Mononuclear cell (primary cell): ENCODE measurements around the gene PPP1R13B. TPM values are rescaled to one million over a fixed set of nuclear protein-coding genes. Genes with fewer than 3 reads are reported as not detected.
A peak's percentile ranks its signal among the peaks of the same experiment; 100 is the strongest.
"Not testable (repeated sequence)": the region's sequence is repeated elsewhere in the genome, so short reads cannot be mapped to it uniquely, and the experiment has no call there.

Experiments used
- H3K27me3 ChIP-seq: 2 replicates; pipeline ENCODE4 v1.6.0; 2011; ENCODE audit warnings: low read length, control low read depth; ENCODE audit not compliant: insufficient read depth
- H3K4me1 ChIP-seq: 2 replicates; pipeline ENCODE4 v1.5.1; 2011; ENCODE audit warnings: mild to moderate bottlenecking, low read length, control low read depth; ENCODE audit not compliant: insufficient read depth
- H3K4me3 ChIP-seq: 2 replicates; pipeline ENCODE4 v1.5.1; 2011; ENCODE audit warnings: mild to moderate bottlenecking, low read length, moderate library complexity
- H3K9me3 ChIP-seq: 2 replicates; pipeline ENCODE4 v1.5.1; 2011; ENCODE audit warnings: low read depth, mild to moderate bottlenecking, control low read depth, low read length
- total RNA-seq: library from RNA; depleted of rRNA; stranded (reverse); fragments of >200 nt; gene quantifications from one replicate; pipeline ENCODE4 v1.2.3, GENCODE V29; 2012

PPP1R13B gene
- total RNA-seq, 1 donor, result 4.5 TPM

DNA sequence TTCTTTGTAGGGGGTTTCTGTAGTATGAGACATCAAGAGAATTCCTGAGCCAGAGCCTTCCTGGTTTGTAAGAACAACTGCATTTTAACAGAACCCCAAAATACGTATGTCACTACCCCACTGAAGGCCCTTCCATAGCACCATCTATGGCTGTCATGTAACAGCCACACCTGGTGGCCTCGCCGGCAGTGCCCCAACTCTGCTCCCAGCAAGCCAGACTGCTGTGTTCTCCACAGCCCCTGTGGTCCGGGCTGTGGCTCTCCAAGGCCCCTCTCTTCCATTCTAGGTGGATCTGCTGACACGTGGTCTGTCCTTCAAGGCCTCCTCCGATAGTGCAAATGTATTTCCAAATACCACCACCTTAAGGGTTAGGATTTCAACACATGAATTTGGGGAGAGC lies 9.9 kb upstream of the PPP1R13B start:
- Histone ChIP-seq H3K9me3 (no peaks in the 10 kb centered on the region), H3K27me3 (no peaks in the 10 kb centered on the region), H3K4me1 (no peaks in the 10 kb centered on the region), H3K4me3 (no peak overlapping the region)

DNA sequence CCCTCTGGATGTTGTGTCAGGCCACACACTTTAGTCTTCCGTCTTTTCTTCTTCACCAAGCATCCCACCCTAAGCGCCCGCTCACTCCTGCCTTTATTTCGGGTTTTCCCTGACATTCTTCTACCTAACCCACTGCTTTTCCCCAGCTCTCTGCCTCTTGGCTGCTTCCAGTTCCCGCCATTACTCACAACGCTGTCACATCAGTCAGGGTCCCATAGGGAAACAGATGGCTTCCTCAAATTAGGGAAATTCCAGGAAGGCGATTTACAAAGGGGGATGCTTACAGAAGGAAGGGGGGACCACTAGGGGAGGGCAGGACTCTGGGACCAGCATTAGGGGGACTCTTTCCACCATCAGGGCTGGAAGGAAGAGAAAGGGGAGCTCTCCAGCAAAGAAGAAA lies 9.2 kb upstream of the PPP1R13B start:
- Histone ChIP-seq H3K9me3 (no peaks in the 10 kb centered on the region), H3K4me1 (no peaks in the 10 kb centered on the region), H3K4me3 (no peak overlapping the region), H3K27me3 (no peaks in the 10 kb centered on the region)

DNA sequence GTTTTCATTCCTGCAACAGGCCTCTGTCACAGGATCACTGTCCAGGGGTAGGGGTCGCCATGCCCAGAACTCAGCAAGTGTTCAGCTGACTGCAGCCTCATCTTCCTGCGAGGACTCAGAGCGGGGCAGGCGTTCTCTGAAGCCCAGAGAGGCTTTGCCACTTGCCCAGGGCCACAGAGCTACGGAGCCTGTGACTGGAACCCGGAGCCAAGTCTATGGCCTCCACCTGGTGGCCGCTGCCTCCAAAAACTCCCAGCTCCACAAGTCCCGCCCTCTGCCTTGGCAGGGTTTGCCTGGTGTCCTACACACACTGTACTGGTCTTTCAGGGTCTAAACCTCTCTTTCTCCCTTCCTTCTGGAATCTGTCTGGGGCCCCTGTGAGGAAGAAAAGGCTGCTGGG lies 8.7 kb upstream of the PPP1R13B start:
- Histone ChIP-seq H3K4me1 (no peaks in the 10 kb centered on the region), H3K4me3 (no peak overlapping the region), H3K27me3 (no peaks in the 10 kb centered on the region), H3K9me3 (no peaks in the 10 kb centered on the region)

DNA sequence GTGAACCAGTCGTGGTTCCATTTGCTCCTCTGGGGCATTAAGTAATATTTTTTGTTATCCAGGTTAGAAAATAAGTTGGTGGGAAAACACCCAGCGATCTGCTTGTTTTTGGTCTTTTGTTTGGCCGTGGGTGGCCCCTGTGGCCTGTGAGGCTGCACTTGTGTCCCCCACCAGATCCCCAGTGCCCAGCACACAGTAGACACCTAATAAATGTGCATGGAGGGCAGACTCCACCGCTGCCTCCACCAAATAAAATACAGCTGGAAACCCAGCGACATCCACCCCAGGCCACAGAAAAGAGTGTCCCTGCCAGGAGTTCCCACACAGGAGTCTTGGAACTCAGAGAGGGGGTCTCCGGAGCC lies 8.3 kb upstream of the PPP1R13B start:
- Histone ChIP-seq H3K27me3 (no peaks in the 10 kb centered on the region), H3K9me3 (no peaks in the 10 kb centered on the region), H3K4me3 (no peak overlapping the region), H3K4me1 (no peaks in the 10 kb centered on the region)

DNA sequence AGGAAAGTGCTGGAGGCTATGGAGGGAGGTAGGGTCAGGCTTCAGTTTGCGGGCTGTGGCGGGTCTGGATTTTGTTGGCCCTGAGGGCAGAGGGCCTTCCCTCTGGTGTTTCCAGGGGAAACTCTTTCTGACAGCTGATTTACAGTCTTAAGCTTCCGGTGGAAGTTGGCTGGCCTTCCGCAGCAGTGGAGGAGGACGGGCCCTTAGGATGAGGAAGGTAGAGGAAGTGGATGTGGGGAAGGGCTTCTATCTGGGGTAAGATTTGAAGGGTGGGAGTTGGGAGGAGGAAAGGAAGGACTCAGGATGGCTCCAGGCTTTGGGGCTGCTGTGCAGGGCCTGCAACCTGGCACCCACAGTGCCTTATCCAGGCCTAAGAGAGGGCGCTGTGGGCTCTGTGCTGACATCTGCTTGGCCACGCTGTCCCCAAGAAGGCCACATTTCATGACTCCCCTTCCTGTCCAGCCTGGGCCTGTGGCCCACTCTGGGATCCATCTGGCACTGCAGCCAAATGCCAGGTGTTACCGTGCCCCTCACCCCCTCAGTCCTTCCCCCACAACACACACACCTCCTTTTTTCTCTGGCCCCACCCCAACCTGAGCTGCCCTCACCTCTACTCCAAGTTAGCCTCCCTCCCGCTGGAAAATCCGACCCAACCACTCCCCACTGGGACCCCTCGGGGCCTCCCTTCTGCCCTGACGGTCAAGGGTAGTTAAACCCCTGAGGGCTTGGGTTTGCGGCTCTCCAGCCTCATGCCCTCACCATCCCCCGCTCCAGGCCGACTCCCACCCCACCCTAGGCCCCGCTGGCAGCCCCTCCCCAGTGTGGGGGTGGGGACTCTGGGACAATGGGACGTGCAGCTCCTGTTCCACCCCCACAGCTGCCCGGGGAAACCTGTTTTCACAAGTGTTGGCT lies 7.7 kb upstream of the PPP1R13B start:
- no peak overlapping the region for H3K4me3 ChIP-seq
- H3K4me1 ChIP-seq, result no peaks in the 10 kb centered on the region
- no peaks in the 10 kb centered on the region for H3K9me3 ChIP-seq
- H3K27me3 ChIP-seq, result no peaks in the 10 kb centered on the region

DNA sequence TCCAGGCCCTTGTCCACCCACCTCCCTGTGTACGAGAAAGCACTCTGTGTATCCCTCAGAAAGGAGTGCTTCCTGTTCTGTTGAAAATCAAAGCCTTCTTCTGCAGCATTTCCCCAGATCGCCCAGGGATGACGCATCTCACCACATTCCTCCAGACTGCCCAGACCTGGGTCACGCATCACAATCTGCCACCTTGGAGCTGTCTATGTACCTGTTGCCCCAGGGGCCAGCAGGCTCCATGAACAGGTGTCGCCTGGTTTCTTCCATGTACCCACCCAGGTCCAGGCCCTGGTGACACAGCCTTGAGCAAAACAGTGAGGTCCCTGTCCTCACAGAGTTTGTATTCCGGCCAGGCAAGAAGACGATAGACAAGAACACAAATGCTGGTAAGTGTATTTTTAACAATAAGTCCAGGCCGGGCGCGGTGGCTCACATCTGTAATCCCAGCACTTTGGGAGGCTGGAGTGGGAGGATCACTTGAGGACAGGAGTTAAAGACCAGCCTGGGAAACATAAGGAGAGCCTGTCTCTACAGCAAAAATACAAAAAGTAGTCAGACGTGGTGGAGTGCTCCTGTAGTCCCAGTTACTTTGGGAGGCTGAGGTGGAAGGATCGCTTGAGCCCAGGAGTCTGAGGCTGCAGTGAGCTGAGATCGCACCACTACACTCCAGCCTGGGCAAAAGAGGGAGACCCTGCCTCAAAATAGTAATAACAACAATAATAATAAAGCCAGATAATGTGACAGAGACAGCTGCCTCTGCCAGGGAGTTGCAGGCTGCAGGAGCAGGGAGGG lies 6.8 kb upstream of the PPP1R13B start:
- no peak overlapping the region for H3K4me3 ChIP-seq
- no peaks in the 10 kb centered on the region for H3K9me3 ChIP-seq
- no peaks in the 10 kb centered on the region for H3K4me1 ChIP-seq
- no peaks in the 10 kb centered on the region for H3K27me3 ChIP-seq

DNA sequence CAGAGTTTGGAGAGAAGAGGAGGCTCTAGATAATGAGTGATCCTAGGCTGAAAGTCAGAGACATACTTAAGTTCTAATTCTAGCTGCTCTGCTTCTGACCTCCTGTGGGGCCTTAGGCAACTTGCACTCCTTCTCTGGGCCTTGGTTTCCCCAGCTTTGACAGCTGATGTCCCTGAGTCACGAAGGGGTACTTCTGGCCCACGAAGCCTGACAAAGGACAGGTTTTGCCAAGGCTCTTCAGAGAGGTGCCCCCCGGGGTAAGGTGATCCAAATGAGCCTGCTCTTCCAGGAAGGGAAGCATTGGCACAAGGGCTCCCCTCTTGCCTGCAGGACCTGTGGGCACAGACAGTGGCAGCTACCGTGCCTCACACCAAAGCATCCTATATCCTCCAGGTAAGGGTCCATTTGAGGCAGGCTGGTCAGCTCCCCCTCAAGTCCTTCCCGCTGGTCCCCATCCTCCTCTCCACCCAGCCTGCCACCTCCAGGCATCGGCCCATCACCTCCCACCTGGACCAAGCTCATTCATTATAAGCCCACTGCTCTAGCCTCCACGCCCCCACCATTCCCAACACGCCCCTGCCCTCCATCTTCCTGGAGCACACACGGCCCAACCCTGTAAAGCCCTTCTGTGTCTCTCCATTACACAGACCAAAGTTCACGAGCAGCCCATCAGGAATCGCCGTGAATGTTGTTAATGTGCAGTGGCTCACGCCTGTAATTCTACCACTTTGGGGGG lies 1.9 kb upstream of the PPP1R13B start:
- Histone ChIP-seq H3K27me3 (peaks cover 27% of the 10 kb centered on the region), H3K4me1 (peaks cover 6% of the 10 kb centered on the region), H3K4me3 (no peak overlapping the region), H3K9me3 (no peaks in the 10 kb centered on the region)

DNA sequence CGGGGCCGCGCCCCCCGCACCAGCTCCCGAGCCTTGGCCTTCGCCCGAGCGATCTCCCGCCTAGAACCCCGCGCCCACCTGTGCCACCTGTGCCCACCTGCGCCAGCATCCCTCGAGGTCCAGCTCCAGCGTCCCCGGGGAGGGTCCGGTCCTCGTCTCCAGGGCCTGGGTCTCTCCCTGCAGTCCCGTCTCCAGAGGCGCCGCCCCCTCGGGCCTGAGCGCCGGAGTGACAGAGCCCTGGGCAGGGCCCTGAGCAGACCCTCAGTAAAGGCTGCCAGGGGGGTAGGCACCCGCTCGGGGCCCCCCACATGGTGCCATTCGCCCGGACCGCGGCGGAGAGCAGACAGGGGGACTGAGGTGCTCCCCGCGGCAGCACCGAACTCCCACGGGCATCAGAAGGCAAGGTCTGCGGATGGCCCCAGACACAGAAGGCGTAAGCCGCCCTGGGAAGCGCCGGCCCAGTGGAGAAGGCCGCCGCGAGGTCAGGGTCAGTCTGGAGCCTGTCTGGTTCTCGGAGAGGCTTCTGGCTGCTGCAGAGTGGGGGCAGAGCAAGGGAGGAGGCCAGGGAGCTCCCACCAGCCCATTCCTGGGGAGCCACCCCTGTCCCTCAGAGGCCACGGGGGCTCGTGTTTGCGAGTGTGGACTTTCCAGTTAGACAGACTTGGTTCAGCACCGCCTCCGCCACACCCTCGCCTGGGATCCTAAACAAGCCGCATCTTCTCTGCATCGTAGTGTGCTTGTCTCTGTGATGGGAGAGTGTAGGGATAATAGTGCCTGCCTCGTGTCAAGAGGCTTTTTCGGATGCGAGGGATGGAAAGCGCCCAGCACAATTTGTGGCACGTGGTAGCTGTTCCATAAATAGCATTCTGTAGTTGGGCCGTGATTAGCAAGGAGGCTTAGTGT lies 1.1 kb upstream of the PPP1R13B start:
- Histone ChIP-seq H3K4me3 (peak overlapping the region; percentile 49), H3K9me3 (no peaks in the 10 kb centered on the region), H3K4me1 (peaks cover 6% of the 10 kb centered on the region), H3K27me3 (peaks cover 28% of the 10 kb centered on the region)

DNA sequence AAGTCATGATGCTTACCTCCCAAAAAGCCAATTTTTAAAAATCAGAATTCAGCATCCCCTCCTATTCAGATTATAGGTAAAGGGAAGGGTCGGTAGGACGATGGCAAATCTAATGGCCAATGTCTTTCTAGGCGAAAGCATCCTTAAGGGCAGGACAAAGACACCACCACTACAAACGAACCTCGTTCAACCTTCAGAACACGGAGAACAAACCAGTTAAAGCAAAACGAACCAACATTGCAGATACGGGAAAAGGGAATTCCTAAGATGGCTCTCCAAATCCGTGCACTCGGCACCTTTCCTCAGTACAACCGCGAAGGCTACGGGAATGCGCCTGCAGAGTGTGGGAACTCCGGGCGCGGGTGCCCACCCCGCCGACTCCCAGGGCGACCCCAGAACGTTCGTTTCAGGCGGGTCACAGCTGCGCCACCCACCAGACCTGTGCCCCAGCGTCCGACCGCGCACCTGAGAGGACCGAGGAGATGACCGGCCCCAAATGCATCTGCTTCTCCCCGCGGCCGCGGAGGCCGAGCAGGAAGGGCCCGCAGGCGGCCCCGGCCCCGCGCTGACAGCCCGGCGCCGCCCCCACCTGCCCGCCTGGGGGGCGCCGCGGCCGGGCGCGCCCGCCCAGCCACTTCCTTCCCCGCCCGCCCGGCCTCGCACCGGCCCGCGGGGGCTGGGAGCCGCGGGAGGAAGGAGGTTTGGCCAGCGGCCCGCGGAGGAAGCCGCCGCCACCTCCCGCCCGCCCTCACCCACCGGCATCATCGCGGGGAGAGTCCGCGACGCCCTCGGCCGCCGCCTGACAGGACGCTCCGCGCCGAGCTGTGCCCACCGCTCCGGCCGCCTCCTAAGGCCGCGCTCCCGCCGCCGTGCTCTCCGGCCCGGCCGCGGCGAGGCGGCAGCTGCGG lies 578 bp downstream of the PPP1R13B start:
- Histone ChIP-seq H3K4me1 (peaks cover 6% of the 10 kb centered on the region), H3K9me3 (no peaks in the 10 kb centered on the region), H3K4me3 (peak overlapping the region; percentile 43), H3K27me3 (peaks cover 28% of the 10 kb centered on the region)

DNA sequence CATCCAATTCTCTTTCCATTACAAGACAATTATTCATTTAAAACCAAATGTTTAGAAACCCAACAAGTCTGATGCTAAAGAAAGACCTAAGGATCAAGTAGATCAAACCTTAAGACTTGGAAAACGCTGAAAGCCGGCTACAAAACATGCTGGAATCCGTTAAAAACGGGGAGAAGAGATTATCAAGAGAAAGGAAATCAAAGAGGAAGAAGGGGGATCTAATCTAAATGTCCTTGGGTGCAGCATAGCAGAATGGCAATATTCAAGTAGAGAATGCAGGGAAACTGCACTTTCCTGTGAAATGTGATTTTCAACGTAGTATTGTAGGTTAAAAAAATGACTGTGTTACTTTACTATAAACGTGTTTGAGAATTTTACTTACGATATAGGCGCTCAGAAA lies 1.3 kb downstream of the PPP1R13B start:
- Histone ChIP-seq H3K4me3 (no peak overlapping the region), H3K9me3 (no peaks in the 10 kb centered on the region), H3K27me3 (peaks cover 28% of the 10 kb centered on the region), H3K4me1 (peaks cover 6% of the 10 kb centered on the region)

DNA sequence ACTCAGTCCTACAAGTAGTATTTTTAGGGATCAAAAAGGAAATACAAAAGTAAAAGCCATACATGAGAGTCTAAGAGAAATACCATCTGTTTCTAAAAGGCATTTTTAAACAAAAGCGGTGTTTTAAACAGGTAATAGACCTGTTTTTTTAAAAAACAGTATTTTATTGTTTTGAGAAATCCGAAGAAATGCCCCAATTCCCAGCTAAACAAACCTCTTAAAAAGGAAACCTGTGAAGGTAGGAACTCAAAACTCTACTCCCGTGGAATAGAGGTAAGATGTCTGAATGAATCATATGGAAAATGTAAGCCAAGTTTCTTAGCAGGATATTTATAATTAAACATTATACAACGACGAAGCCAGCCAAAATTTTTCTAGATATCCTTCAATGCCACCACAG lies 2.0 kb downstream of the PPP1R13B start:
- Histone ChIP-seq H3K9me3 (no peaks in the 10 kb centered on the region), H3K4me3 (no peak overlapping the region), H3K27me3 (peaks cover 28% of the 10 kb centered on the region), H3K4me1 (peaks cover 6% of the 10 kb centered on the region)

DNA sequence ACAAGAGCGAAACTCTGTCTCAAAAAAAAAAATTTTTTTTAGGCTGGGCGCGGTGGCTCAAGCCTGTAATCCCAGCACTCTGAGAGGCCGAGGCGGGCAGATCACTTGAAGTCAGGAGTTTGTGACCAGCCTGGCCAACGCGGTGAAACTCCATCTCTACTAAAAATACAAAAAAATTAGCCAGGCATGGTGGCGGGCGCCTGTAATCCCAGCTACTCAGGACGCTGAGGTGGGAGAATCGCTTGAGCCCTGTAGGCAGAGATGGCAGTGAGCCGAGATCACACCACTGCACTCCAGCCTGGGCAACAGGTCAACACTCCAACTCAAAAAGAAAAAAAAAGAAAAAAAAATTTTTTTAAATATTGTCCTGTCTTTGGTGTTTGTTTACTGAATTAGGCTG lies 6.1 kb downstream of the PPP1R13B start:
- H3K27me3 ChIP-seq, result peaks cover 20% of the 10 kb centered on the region
- not testable (repeated sequence) for H3K4me1 ChIP-seq, H3K9me3 ChIP-seq, H3K4me3 ChIP-seq

DNA sequence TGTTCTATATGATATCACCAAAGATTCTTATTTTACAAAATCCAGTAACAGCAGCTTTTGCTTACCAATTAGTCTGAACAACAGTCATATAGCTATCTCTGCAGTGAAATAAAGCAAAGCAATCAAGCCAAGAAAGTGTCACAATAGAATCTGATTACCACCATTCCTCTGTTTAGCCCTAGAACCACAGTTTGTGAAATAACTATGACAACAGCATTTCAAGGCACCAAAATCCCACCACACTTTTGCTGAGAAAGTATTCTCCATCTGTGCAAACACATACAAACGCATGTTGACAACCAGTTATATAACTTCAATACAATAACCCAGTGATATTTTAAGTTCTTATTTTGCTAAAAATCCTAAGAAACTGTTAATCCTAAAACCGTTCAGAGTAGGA lies 7.4 kb downstream of the PPP1R13B start:
- H3K27me3 ChIP-seq, result peaks cover 7% of the 10 kb centered on the region

More for the DNA sequence above, 7.4 kb downstream of the PPP1R13B start:
- H3K4me3 ChIP-seq, result no peak overlapping the region
- no peaks in the 10 kb centered on the region for H3K9me3 ChIP-seq
- no peaks in the 10 kb centered on the region for H3K4me1 ChIP-seq
